Aorta (tissue), 5 donors: ENCODE measurements around the gene LRRC17. TPM values are rescaled to one million over a fixed set of nuclear protein-coding genes. Genes with fewer than 3 reads are reported as not detected.
A peak's percentile ranks its signal among the peaks of the same experiment; 100 is the strongest.
"Not testable (repeated sequence)": the region's sequence is repeated elsewhere in the genome, so short reads cannot be mapped to it uniquely, and the experiment has no call there.

Experiments
- ATAC-seq: fragments of 200-7000 bp; cut with Tn5 transposase; one replicate; pipeline ENCODE4 v1.9.1; 2022; ENCODE audit warnings: moderate library complexity; ENCODE audit not compliant: low FRiP score
- DNase-seq, 2 donors: peaks; one replicate each; pipeline ENCODE4 v3.0.0-alpha.2; 2020
- H3K27ac ChIP-seq, 2 donors: one replicate each; pipeline ENCODE4 v1.5.1; 2013; ENCODE audit warnings: low read length in 2 of 2, mild to moderate bottlenecking in 2 of 2, moderate library complexity in 2 of 2, control low read depth in 1 of 2, inconsistent platforms in 1 of 2, low read depth in 1 of 2
- H3K27me3 ChIP-seq, 2 donors: one replicate each; pipeline ENCODE4 v1.6.1; 2013; ENCODE audit warnings: control low read depth in 1 of 2, low read length in 1 of 2, mild to moderate bottlenecking in 1 of 2, moderate library complexity in 1 of 2; ENCODE audit not compliant: insufficient read depth in 2 of 2, control insufficient read depth in 1 of 2
- H3K36me3 ChIP-seq, 2 donors: one replicate each; pipeline ENCODE4 v1.6.1; 2013; ENCODE audit warnings: control low read depth in 1 of 2, low read length in 1 of 2, mild to moderate bottlenecking in 1 of 2; ENCODE audit not compliant: insufficient read depth in 2 of 2, control insufficient read depth in 1 of 2
- H3K4me1 ChIP-seq, 2 donors: one replicate each; pipeline ENCODE4 v1.6.1; 2013; ENCODE audit warnings: low read length in 2 of 2, control low read depth in 1 of 2, mild to moderate bottlenecking in 1 of 2, moderate library complexity in 1 of 2; ENCODE audit not compliant: insufficient read depth in 2 of 2, control insufficient read depth in 1 of 2
- H3K4me3 ChIP-seq, 2 donors: one replicate each; pipeline ENCODE4 v1.5.1; 2013; ENCODE audit warnings: low read length in 2 of 2, control low read depth in 1 of 2, mild to moderate bottlenecking in 1 of 2
- H3K9me3 ChIP-seq: one replicate; pipeline ENCODE4 v1.6.1; 2013; ENCODE audit warnings: mild to moderate bottlenecking, low read length; ENCODE audit not compliant: control insufficient read depth
- WGBS, 2 donors: extraction: QIAGEN DNeasy Blood & Tissue Kit; methylation state at CpG; one replicate each; pipeline ENCODE4 v1.1.7; 2013; 5-methylcytosine and 5-hydroxymethylcytosine counted together
- intact Hi-C, 2 donors: fragments of 100-400 bp; cut with DNase I; formaldehyde crosslinking; loops; one replicate each; pipeline versions ENCODE4 v1.14.2 to v1.15.0; 2022
- polyA plus RNA-seq, 2 donors: library from polyadenylated mRNA; stranded (reverse); fragments of 200-250 nt; gene quantifications; one replicate each; pipeline ENCODE4 v1.2.3, GENCODE V29; 2013
- total RNA-seq, 2 donors: library from RNA; stranded (reverse); fragmentation: NEBNext Ultra II Directional; extraction: Animal tissue kit (Norgen Biotek cat#: 25700); gene quantifications; one replicate each; pipeline ENCODE4 v1.2.1, GENCODE V29; 2021
- donor health status: healthy with polysubstance abuse.
- donor health status: Bipolar disorder and iron deficiency.
- donor health status: DM: no; HTN: no; CAD: no.
- donor health status: DM: no; HTN: no; CAD: no.
- donor health status: DM: yes; HTN: yes; CAD: no.

The LRRC17 gene
- total and polyA plus RNA-seq, 4 donors = 8.1 to 69.6 (median 24.6) TPM

- ATAC-seq (no peak), DNase-seq (no peak)
- Histone ChIP-seq H3K27me3 (no peaks in the 10 kb centered on the region), H3K4me1 (peaks cover 1 to 4% of the 10 kb centered on the region in 2 donors), H3K9me3 (no peaks in the 10 kb centered on the region), H3K27ac (no peak overlapping the region), H3K4me3 (no peak overlapping the region), H3K36me3 (no peaks in the 10 kb centered on the region)
- intact Hi-C loops = no loop called here
Observed at GRCh38 chr7:102967798-102968197, 55.0 kb downstream of the LRRC17 start.

GRCh38 chr7:102973096-102973802 lies 60.4 kb downstream of the LRRC17 start:
- Histone ChIP-seq H3K27ac (no peak overlapping the region), H3K36me3 (no peaks in the 10 kb centered on the region), H3K27me3 (no peaks in the 10 kb centered on the region), H3K4me3 (no peak overlapping the region), H3K4me1 (no peaks in the 10 kb centered on the region), H3K9me3 (no peaks in the 10 kb centered on the region)
- intact Hi-C loops = no loop called here
- ATAC-seq = no peak
- DNase-seq = peak in 1 of 2 donors; percentile 60
- 84 to 85% methylated on average over 23 of the region's 23 CpGs for WGBS, 2 donors

GRCh38 chr7:102974366-102975236 lies 61.8 kb downstream of the LRRC17 start:
- WGBS, 2 donors = 92 to 95% methylated on average over 15 of the region's 15 CpGs
- H3K9me3 ChIP-seq = no peaks in the 10 kb centered on the region
- intact Hi-C loops = no loop called here
- H3K27me3 ChIP-seq = no peaks in the 10 kb centered on the region
- ATAC-seq (no peak), DNase-seq (no peak)
- H3K4me1 ChIP-seq = no peaks in the 10 kb centered on the region
- H3K36me3 ChIP-seq = no peaks in the 10 kb centered on the region
- no peak overlapping the region for H3K27ac ChIP-seq
- H3K4me3 ChIP-seq = no peak overlapping the region

GRCh38 chr7:102975854-102976253 lies 63.1 kb downstream of the LRRC17 start:
- Histone ChIP-seq H3K4me1 (no peaks in the 10 kb centered on the region), H3K27ac (no peak overlapping the region), H3K36me3 (no peaks in the 10 kb centered on the region), H3K4me3 (no peak overlapping the region), H3K9me3 (no peaks in the 10 kb centered on the region), H3K27me3 (no peaks in the 10 kb centered on the region)
- ATAC-seq (no peak), DNase-seq (no peak)
- intact Hi-C loops = no loop called here
- 84 to 85% methylated on average over 8 of the region's 8 CpGs for WGBS, 2 donors

- intact Hi-C loops = no loop called here
- ATAC-seq (no peak), DNase-seq (no peak)
- Histone ChIP-seq H3K27ac (no peak overlapping the region), H3K36me3 (no peaks in the 10 kb centered on the region), H3K4me3 (no peak overlapping the region), H3K9me3 (no peaks in the 10 kb centered on the region), H3K4me1 (no peaks in the 10 kb centered on the region), H3K27me3 (no peaks in the 10 kb centered on the region)
- WGBS, 2 donors = 93 to 97% methylated on average over 8 of the region's 8 CpGs
Observed at GRCh38 chr7:102976493-102976892, 63.7 kb downstream of the LRRC17 start.

GRCh38 chr7:102977586-102977985 lies 64.8 kb downstream of the LRRC17 start:
- H3K4me3 ChIP-seq, H3K4me1 ChIP-seq, ATAC-seq, H3K27me3 ChIP-seq, DNase-seq, H3K27ac ChIP-seq, intact Hi-C loops, H3K9me3 ChIP-seq, H3K36me3 ChIP-seq: not testable (repeated sequence)
- WGBS, 2 donors = 70 to 75% methylated on average over 3 of the region's 4 CpGs

DNA sequence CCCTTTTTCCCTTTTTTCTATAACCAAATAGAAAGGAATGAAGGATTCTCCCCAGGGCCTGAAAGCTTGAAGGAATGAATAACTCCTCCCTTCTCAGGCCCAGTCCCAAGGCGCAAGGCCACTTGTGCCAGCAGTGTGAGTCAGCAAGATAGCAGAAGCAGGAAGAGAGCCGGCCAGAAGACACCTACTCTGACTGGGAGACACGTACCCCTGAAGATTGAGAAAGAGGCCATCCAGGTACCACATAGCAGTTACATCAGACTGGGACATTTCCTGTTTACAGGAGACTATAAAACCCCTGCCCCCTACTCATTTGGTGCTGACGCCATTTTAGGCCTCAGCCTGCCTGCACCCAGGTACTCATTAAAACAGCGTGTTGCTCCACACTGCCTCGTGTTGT lies 65.5 kb downstream of the LRRC17 start:
- Histone ChIP-seq H3K4me3 (no peak overlapping the region), H3K9me3 (no peaks in the 10 kb centered on the region), H3K36me3 (no peaks in the 10 kb centered on the region), H3K4me1 (no peaks in the 10 kb centered on the region), H3K27ac (peak overlapping the region in 1 of 2 donors; percentile 69), H3K27me3 (no peaks in the 10 kb centered on the region)
- DNase-seq = peak; percentile 88 to 89
- no peak for ATAC-seq
- intact Hi-C loops = no loop called here
- WGBS, 2 donors = 26 to 35% methylated on average over 6 of the region's 6 CpGs

DNA sequence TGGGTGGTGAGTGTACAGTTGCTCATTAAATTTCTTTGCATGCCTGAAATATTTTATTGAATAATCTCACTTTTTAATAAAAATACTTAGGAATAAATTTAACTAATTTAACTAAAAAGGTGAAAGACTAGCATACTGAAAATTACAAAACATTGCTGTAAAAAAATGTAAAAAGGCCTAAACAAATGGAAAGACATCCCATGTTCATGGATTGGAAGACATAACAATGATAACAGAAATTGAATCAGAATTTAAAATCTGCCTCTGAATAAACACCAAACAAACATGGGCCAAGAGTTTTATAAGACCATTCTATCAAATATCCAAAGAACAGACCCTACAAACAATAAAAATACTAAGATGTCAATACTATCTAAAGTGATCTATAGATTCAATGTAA lies 66.9 kb downstream of the LRRC17 start:
- intact Hi-C loops = no loop called here

GRCh38 chr7:102981451-102981850 lies 68.7 kb downstream of the LRRC17 start:
- no peak overlapping the region for H3K27ac ChIP-seq
- H3K36me3 ChIP-seq = no peaks in the 10 kb centered on the region
- ATAC-seq (no peak), DNase-seq (no peak)
- H3K4me3 ChIP-seq = no peak overlapping the region
- intact Hi-C loops = no loop called here
- H3K9me3 ChIP-seq = no peaks in the 10 kb centered on the region
- 87 to 91% methylated on average over 2 of the region's 2 CpGs for WGBS, 2 donors
- peaks cover 0 to 6% of the 10 kb centered on the region in 2 donors for H3K4me1 ChIP-seq
- no peaks in the 10 kb centered on the region for H3K27me3 ChIP-seq

More for the DNA sequence above, 66.9 kb downstream of the LRRC17 start:
- no peaks in the 10 kb centered on the region for H3K36me3 ChIP-seq
- no peaks in the 10 kb centered on the region for H3K27me3 ChIP-seq
- no peak overlapping the region for H3K27ac ChIP-seq
- no peaks in the 10 kb centered on the region for H3K9me3 ChIP-seq
- DNase-seq (no peak), ATAC-seq (no peak)
- H3K4me1 ChIP-seq = no peaks in the 10 kb centered on the region
- H3K4me3 ChIP-seq = no peak overlapping the region
